ENCODE data around the gene RCVRN.

DNA sequence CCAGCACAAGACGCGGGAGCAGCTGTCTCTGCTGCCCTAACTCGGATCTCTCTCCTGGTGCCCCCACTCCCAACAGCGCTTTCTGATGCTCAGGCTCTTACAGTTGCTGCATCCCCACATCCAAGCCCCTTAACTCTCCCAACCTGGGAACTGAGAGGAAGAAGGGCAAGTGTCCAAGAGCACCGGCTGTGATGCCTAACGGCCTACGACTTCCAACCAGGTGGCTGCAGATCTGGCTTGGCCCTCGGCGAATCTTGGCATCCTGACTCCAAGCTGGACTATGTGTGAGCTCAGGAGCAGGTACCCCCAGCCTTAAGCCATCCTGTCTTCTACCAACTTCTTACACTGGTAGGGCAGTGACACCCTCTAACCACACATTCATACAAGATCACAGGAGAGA is 38.3 kb upstream of the RCVRN start:
- TF ChIP-seq TAF1 (IDR thresholded peaks at IDR 0.05; ENCODE audit: low read depth) (no peak), RAD21 (IDR thresholded peaks at IDR 0.05; ENCODE audit: low read depth) (no peak), NFIC (IDR thresholded peaks at IDR 0.05) (no peak), EP300 (IDR thresholded peaks at IDR 0.05; ENCODE audit: borderline replicate concordance) (no peak), EGR1 (IDR thresholded peaks at IDR 0.05) (no peak)
- TF ChIP-seq, protein P1, sequence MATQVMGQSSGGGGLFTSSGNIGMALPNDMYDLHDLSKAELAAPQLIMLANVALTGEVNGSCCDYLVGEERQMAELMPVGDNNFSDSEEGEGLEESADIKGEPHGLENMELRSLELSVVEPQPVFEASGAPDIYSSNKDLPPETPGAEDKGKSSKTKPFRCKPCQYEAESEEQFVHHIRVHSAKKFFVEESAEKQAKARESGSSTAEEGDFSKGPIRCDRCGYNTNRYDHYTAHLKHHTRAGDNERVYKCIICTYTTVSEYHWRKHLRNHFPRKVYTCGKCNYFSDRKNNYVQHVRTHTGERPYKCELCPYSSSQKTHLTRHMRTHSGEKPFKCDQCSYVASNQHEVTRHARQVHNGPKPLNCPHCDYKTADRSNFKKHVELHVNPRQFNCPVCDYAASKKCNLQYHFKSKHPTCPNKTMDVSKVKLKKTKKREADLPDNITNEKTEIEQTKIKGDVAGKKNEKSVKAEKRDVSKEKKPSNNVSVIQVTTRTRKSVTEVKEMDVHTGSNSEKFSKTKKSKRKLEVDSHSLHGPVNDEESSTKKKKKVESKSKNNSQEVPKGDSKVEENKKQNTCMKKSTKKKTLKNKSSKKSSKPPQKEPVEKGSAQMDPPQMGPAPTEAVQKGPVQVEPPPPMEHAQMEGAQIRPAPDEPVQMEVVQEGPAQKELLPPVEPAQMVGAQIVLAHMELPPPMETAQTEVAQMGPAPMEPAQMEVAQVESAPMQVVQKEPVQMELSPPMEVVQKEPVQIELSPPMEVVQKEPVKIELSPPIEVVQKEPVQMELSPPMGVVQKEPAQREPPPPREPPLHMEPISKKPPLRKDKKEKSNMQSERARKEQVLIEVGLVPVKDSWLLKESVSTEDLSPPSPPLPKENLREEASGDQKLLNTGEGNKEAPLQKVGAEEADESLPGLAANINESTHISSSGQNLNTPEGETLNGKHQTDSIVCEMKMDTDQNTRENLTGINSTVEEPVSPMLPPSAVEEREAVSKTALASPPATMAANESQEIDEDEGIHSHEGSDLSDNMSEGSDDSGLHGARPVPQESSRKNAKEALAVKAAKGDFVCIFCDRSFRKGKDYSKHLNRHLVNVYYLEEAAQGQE (IDR thresholded peaks at IDR 0.05; ENCODE audit: low read depth): no peak
- TF ChIP-seq, protein P2, sequence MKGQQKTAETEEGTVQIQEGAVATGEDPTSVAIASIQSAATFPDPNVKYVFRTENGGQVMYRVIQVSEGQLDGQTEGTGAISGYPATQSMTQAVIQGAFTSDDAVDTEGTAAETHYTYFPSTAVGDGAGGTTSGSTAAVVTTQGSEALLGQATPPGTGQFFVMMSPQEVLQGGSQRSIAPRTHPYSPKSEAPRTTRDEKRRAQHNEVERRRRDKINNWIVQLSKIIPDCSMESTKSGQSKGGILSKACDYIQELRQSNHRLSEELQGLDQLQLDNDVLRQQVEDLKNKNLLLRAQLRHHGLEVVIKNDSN (IDR thresholded peaks at IDR 0.05): no peak
- TF ChIP-seq, protein P3, sequence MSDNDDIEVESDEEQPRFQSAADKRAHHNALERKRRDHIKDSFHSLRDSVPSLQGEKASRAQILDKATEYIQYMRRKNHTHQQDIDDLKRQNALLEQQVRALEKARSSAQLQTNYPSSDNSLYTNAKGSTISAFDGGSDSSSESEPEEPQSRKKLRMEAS (IDR thresholded peaks at IDR 0.05): no peak

Data from Ishikawa (cell line).